ENCODE data around the gene SUPT3H.

The SUPT3H gene

DNA sequence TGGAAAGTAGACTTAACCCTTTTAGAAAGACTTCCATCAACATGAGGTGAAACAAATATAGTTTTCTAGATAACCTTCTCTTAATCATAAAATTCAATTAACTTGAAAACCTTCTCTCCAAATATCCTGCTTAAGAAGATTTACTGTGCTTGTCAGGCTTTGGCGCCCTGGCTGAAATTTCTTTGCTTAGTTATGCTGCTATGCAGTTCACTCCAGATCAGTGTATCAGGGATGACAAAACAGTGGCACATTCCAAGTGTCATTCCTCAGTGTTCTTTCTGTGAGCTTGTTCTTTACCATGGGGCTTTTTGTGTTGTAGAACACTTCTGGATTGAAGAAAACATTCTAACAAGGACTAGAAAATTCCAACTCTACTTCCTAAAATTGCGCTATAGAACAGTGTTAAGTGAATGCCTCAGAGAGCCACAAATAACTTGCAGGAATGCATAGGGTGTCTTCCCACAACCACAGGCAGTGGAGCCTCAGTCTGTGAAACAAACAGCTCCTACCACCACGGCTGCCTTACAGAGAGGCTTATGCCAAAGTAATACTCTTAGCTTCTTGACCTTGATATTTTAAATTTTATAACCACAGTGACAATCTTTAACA lies 546.6 kb downstream of the SUPT3H start:
- no peak overlapping the region for H3K4me3 ChIP-seq (ENCODE audit: low read depth, low read length)
- DNase-seq (ENCODE audit: low read depth), result peak; percentile 67
- TF ChIP-seq, protein P1, sequence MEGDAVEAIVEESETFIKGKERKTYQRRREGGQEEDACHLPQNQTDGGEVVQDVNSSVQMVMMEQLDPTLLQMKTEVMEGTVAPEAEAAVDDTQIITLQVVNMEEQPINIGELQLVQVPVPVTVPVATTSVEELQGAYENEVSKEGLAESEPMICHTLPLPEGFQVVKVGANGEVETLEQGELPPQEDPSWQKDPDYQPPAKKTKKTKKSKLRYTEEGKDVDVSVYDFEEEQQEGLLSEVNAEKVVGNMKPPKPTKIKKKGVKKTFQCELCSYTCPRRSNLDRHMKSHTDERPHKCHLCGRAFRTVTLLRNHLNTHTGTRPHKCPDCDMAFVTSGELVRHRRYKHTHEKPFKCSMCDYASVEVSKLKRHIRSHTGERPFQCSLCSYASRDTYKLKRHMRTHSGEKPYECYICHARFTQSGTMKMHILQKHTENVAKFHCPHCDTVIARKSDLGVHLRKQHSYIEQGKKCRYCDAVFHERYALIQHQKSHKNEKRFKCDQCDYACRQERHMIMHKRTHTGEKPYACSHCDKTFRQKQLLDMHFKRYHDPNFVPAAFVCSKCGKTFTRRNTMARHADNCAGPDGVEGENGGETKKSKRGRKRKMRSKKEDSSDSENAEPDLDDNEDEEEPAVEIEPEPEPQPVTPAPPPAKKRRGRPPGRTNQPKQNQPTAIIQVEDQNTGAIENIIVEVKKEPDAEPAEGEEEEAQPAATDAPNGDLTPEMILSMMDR (IDR thresholded peaks at IDR 0.05; ENCODE audit: low read depth, low read length, missing control alignments), result no peak
- in situ Hi-C loops (cut with HindIII; ENCODE audit: low sequenced_read_pairs), result no loop called here

DNA sequence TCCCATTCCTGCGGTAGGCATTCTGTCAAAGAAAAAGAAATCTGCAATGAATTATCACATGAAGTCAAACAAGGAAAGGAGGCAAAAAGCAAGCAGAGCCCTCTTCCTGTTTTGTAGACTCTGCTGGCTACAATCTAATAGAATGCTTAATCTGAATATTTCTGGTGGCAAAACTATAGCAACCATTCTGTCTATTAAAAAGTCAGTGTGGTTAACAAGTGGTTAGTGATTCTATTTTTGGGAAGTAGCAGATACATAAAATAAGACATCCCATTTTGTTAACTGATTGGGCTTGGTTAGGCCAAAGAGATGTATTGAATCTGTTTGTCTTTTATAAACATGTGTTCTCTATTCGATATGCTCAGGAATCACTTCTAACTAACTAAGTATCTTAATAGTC lies 547.9 kb downstream of the SUPT3H start:
- in situ Hi-C loops (cut with HindIII; ENCODE audit: low sequenced_read_pairs), result no loop called here
- TF ChIP-seq, protein P1 (IDR thresholded peaks at IDR 0.05; ENCODE audit: low read depth, low read length, missing control alignments), result no peak
- no peak for DNase-seq (ENCODE audit: low read depth)
- no peak overlapping the region for H3K4me3 ChIP-seq (ENCODE audit: low read depth, low read length)

DNA sequence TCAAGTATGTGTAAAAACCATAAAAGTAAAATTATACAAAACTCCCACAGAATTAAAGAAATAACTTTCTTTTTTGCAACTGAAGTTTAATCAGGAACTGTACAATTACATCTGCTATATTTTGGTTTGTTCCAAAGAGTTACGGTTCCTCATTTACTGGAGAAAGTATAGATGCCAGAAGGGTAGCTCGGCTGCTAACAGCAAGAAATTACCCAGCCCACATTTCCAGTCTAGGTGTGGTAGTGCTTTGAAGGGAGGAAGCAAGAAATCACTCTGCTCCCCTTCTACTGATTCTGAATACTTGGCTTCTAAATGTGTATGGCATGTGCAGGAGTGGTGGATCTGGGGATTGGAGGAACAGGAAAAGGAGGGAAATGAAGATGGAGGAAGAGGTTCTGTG lies 549.0 kb downstream of the SUPT3H start:
- in situ Hi-C loops (cut with HindIII; ENCODE audit: low sequenced_read_pairs), result no loop called here
- H3K4me3 ChIP-seq (ENCODE audit: low read depth, low read length), result no peak overlapping the region
- TF ChIP-seq, protein P1 (IDR thresholded peaks at IDR 0.05; ENCODE audit: low read depth, low read length, missing control alignments), result no peak
- no peak for DNase-seq (ENCODE audit: low read depth)

DNA sequence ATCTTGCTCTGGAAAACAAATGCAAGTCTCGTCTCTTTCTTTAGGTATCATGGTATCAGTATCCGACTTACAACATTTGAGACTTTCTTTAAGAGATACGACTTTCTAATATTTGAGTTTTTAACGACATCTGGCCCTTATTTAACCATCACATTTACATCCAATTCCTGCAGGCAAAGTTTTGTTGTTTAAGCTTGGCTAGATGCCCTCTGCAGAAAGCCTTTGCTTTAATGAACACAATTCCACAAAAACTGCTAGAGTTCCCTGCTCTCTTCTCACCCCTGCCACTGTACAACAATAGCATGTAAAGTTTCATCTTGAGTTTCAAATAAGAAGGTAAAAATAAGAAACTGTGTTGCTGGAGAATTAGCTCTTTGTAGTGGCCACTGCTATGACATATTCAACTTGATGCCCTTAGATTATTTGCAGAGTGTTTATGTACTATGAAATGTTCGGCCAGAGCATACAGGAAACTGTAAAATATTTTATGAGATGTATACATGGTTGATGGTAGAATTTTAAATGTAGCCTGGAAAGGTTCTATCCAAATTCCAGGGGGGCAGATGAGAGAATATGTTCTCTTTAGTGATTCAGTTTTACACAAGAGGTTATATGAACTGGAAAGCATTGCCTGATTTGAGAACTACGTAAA lies 551.6 kb downstream of the SUPT3H start:
- in situ Hi-C loops (cut with HindIII; ENCODE audit: low sequenced_read_pairs), result no loop called here
- no peak overlapping the region for H3K4me3 ChIP-seq (ENCODE audit: low read depth, low read length)
- DNase-seq (ENCODE audit: low read depth), result no peak
- TF ChIP-seq, protein P1 (IDR thresholded peaks at IDR 0.05; ENCODE audit: low read depth, low read length, missing control alignments), result no peak

DNA sequence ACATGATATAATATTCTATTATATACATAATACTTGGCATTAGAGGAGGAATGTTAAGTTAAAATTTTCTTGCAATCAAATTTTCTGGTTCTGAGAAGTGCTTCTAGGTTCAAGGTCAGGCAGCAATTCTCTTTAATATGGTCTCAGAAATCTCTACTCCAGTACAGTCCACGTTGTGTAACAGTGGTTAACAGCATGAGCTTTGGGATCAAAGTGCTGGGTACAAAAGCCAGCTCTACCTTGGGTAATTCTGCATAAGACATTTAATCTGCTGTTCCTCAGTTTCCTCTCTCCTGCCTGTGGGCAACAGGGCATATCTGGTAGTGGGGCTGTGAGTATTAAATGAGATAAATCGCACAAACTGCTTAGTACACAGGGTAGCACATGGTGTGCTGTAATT lies 552.5 kb downstream of the SUPT3H start:
- DNase-seq (ENCODE audit: low read depth), result no peak
- in situ Hi-C loops (cut with HindIII; ENCODE audit: low sequenced_read_pairs), result no loop called here
- no peak overlapping the region for H3K4me3 ChIP-seq (ENCODE audit: low read depth, low read length)

DNA sequence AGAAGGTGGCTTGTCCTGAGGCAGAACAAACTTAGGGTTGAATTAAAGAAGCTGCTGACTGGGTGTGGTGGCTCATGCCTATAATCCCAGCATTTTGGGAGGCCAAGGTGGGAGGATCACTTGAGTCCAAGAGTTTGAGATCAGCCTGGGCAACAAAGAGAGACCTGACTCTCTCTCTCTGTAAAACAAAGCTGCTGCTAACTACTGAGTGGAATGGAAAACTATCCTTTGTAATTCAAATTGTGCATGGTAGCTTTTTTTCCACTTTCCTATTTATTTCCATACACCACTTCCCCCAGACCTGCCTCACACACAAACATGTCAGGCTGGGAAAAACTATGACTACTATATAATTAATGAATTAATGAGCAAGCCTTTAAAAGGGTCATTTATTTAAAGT lies 553.2 kb downstream of the SUPT3H start:
- in situ Hi-C loops (cut with HindIII; ENCODE audit: low sequenced_read_pairs), result no loop called here
- TF ChIP-seq, protein P1 (IDR thresholded peaks at IDR 0.05; ENCODE audit: low read depth, low read length, missing control alignments), result no peak
- no peak overlapping the region for H3K4me3 ChIP-seq (ENCODE audit: low read depth, low read length)
- no peak for DNase-seq (ENCODE audit: low read depth)

More for the DNA sequence above, 552.5 kb downstream of the SUPT3H start:
- TF ChIP-seq, protein P1 (IDR thresholded peaks at IDR 0.05; ENCODE audit: low read depth, low read length, missing control alignments), result no peak

Measured in astrocyte of the cerebellum (primary cell).